ENCODE measurements around the gene CPT1B. TPM values are rescaled to one million over a fixed set of nuclear protein-coding genes. Genes with fewer than 3 reads are reported as not detected.
A peak's percentile ranks its signal among the peaks of the same experiment; 100 is the strongest.

Gene CPT1B
- total and polyA plus RNA-seq, 5 donors from 2014 or later, result 0.25 to 71.8 (median 0.52) TPM; not detected in 1

DNA sequence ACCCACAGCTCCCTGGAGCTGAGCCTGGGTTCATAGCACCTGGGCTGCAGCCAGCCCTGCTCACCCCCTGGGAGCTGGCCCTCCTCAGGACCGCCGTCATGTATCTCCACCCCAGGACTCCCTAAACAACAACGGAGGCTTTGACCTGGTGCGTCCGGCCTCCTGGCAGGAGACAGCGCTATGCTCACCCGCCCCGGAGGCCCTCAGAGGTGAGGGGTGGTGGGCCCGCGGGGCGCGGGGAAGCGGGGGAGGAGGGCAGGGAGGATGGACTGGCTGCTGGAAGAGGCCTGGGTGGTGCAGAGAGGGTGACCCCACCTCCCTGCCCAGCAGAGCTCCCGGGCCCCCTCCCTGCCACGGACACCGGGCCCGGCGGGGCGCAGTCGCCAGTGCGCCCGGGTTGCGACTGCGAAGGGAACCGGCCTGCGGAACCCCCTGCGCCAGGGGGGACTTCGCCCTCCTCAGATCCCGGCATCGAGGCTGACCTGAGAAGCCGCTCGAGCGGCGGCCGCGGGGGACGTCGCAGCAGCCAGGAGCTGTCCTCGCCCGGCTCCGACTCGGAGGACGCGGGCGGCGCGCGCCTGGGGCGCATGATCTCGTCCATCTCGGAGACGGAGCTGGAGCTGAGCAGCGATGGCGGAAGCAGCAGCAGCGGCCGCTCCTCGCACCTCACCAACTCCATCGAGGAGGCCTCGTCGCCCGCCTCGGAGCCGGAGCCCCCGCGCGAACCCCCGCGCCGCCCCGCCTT is 25.5 kb upstream of the CPT1B start:
- Mint-ChIP-seq H3K36me3 (no peaks in the 10 kb centered on the region), H3K9me3 (peaks cover 0 to 5% (median 0%) of the 10 kb centered on the region in 7 donors), H3K4me3 (no peak overlapping the region), H3K27me3 (peaks cover 44% of the 10 kb centered on the region), H3K4me1 (peaks cover 0 to 19% (median 6%) of the 10 kb centered on the region in 4 donors), H3K27ac (no peak overlapping the region)
- no peaks in the 10 kb centered on the region for H3K36me3 ChIP-seq (ENCODE audit: control insufficient read depth, insufficient read depth, low read length)
- DNase-seq, result no peak
- no peak for ATAC-seq (ENCODE audit: low read depth in 2 of 2)
- peaks cover 14% of the 10 kb centered on the region for H3K27me3 ChIP-seq (ENCODE audit: control insufficient read depth, insufficient read depth, low read length)
- H3K27ac ChIP-seq (ENCODE audit: insufficient read depth, low read length, poor library complexity, severe bottlenecking), result no peak overlapping the region
- H3K9me3 ChIP-seq (ENCODE audit: control insufficient read depth in 2 of 2, low read length in 2 of 2), result no peaks in the 10 kb centered on the region
- peaks cover 9% of the 10 kb centered on the region for H3K4me1 ChIP-seq (ENCODE audit: control insufficient read depth, insufficient read depth, low read length, poor library complexity, severe bottlenecking)
- H3K4me3 ChIP-seq (ENCODE audit: low read depth, low read length), result no peak overlapping the region

DNA sequence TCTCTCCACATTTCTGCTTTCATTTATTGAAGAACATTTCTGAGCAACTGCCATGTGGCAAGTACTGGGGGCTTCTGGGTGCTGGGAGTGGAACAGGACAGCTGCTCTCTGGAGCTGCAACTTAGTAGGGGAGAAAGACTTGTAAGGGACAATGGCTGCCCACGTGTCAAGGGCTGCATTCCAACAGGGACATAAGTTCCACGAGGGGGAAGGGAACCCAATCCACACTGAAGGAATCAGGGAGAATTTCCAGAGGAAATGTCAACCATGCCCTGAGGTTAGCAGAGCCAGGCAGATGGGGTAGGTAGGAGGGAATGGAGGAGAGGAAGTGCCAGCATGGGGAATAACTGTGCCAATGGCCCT is 24.1 kb upstream of the CPT1B start:
- ATAC-seq (ENCODE audit: low read depth in 2 of 2), result no peak
- no peaks in the 10 kb centered on the region for H3K9me3 ChIP-seq (ENCODE audit: control insufficient read depth in 2 of 2, low read length in 2 of 2)

DNA sequence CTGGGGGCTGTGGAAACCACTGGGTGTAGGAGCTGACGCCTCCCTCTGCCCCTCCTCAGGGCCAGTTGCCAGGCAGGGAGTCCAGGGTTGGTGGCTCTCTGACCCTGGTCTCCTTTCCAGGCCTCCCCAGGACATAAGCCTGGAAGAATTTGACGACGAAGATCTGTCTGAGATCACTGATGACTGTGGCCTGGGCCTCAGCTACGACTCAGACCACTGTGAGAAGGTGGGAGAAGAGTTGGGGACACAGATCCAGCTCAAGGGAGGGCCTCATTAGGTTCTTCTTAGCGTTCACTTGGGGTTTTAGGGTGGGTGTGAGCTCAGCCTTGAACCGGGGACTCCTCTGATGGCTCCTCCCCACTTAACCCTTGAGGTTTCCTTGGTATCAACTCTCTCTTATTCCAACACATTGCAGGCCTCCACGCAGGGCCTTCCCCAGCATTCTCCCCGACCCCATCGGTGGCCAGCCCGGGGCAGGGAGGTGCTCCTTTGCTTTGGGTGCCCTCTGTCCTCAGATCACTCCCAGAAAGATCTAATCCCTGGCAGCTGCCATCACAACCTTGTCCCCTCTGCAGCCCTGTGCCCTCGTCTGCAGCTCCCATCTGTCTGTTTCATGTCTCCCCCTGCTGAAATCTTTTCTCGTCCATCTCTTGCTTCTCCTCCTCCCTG is 23.6 kb upstream of the CPT1B start:
- Mint-ChIP-seq H3K27me3 (peaks cover 48% of the 10 kb centered on the region), H3K9me3 (peaks cover 0 to 5% (median 1%) of the 10 kb centered on the region in 7 donors), H3K27ac (no peak overlapping the region), H3K4me1 (peaks cover 0 to 19% (median 6%) of the 10 kb centered on the region in 4 donors), H3K36me3 (peaks cover 8% of the 10 kb centered on the region), H3K4me3 (peak overlapping the region; percentile 25 to 86 (median 80))
- DNase-seq, result no peak
- Histone ChIP-seq H3K36me3 (ENCODE audit: control insufficient read depth, insufficient read depth, low read length) (no peaks in the 10 kb centered on the region), H3K4me3 (ENCODE audit: low read depth, low read length) (no peak overlapping the region), H3K27ac (ENCODE audit: insufficient read depth, low read length, poor library complexity, severe bottlenecking) (no peak overlapping the region), H3K9me3 (ENCODE audit: control insufficient read depth in 2 of 2, low read length in 2 of 2) (no peaks in the 10 kb centered on the region), H3K27me3 (ENCODE audit: control insufficient read depth, insufficient read depth, low read length) (peaks cover 14% of the 10 kb centered on the region), H3K4me1 (ENCODE audit: control insufficient read depth, insufficient read depth, low read length, poor library complexity, severe bottlenecking) (peaks cover 9% of the 10 kb centered on the region)
- no peak for ATAC-seq (ENCODE audit: low read depth in 2 of 2)

More for the DNA sequence above, 24.1 kb upstream of the CPT1B start:
- Histone ChIP-seq H3K27me3 (ENCODE audit: control insufficient read depth, insufficient read depth, low read length) (peaks cover 14% of the 10 kb centered on the region), H3K27ac (ENCODE audit: insufficient read depth, low read length, poor library complexity, severe bottlenecking) (no peak overlapping the region), H3K36me3 (ENCODE audit: control insufficient read depth, insufficient read depth, low read length) (no peaks in the 10 kb centered on the region), H3K4me1 (ENCODE audit: control insufficient read depth, insufficient read depth, low read length, poor library complexity, severe bottlenecking) (peaks cover 9% of the 10 kb centered on the region), H3K4me3 (ENCODE audit: low read depth, low read length) (no peak overlapping the region)
- Mint-ChIP-seq H3K27ac (no peak overlapping the region), H3K27me3 (peaks cover 46% of the 10 kb centered on the region), H3K9me3 (peaks cover 0 to 5% (median 0%) of the 10 kb centered on the region in 7 donors), H3K36me3 (peaks cover 3% of the 10 kb centered on the region), H3K4me1 (peaks cover 0 to 19% (median 6%) of the 10 kb centered on the region in 4 donors), H3K4me3 (peak overlapping the region in 3 of 4 donors; percentile 78 to 86 (median 82))
- DNase-seq, result no peak

DNA sequence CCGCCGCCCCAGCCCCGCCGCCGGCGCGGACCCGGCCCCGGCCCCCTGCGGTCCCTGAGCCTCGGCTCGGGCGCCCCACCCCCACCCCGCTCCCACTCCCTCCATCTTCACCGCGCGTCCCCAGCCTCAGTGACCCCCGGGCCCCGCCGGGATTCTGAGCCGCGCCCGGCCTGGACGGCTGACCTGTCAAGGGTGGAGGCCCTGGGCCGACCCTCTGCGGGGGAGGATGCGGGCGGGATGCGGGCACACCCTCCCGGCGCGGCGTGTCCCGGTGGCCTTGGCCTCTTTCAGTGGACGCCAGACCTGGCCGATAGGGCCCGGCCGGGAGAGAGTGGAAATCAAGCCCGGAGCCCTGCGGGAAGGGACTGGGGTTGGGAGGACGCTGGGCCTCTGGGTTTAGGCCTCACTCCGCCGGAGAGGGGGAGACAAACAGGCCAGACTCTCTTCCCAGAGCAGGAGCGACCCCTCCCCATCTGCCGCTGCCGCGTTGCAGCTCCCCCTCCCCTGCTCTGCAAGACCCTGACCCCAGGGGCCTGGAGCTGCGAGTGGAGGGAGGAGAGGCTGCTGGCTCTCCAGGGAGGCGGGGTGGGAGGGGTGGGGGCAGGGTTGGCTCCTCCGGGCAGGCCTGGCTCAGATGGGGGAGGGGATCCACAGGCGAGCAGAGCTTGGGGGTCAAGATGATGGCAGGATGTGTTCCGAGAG is 22.9 kb upstream of the CPT1B start:
- Mint-ChIP-seq H3K9me3 (peaks cover 0 to 5% (median 1%) of the 10 kb centered on the region in 7 donors), H3K36me3 (peaks cover 11% of the 10 kb centered on the region), H3K27ac (no peak overlapping the region), H3K4me1 (peaks cover 0 to 19% (median 6%) of the 10 kb centered on the region in 4 donors), H3K27me3 (peaks cover 55% of the 10 kb centered on the region), H3K4me3 (peak overlapping the region; percentile 25 to 86 (median 80))
- Histone ChIP-seq H3K27ac (ENCODE audit: insufficient read depth, low read length, poor library complexity, severe bottlenecking) (no peak overlapping the region), H3K4me3 (ENCODE audit: low read depth, low read length) (no peak overlapping the region), H3K9me3 (ENCODE audit: control insufficient read depth in 2 of 2, low read length in 2 of 2) (no peaks in the 10 kb centered on the region), H3K36me3 (ENCODE audit: control insufficient read depth, insufficient read depth, low read length) (no peaks in the 10 kb centered on the region), H3K4me1 (ENCODE audit: control insufficient read depth, insufficient read depth, low read length, poor library complexity, severe bottlenecking) (peaks cover 9% of the 10 kb centered on the region), H3K27me3 (ENCODE audit: control insufficient read depth, insufficient read depth, low read length) (peaks cover 14% of the 10 kb centered on the region)
- DNase-seq, result no peak
- ATAC-seq (ENCODE audit: low read depth in 2 of 2), result no peak

DNA sequence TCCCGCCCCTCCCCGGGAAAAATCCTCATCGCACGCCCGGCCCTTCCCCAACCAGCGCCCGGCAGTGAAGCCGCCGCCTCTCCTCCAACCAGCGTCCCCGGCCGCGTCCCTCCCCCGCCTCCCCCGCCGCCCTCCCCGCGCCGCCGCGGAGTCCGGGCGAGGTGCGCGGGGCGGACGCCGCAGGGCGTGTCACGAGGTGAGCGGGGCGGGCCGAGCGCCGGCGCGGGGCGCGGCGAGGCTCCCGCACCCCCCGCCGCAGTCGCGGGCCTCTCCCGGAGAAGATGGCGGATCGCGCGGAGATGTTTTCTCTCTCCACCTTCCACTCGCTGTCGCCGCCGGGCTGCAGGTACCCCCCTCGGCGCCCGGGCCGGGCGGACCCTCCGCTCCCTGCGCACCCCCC is 22.3 kb upstream of the CPT1B start, which contains the start of gene MAPK8IP2:
MAPK8IP2 (plus strand) TSS at position 256 of the 400 bp plus-strand sequence; CDS start at position 282, 26 bp downstream.
- no peak within 1 kb of the TSS for H3K4me3 ChIP-seq (ENCODE audit: low read depth, low read length)
- H3K27me3 ChIP-seq (ENCODE audit: control insufficient read depth, insufficient read depth, low read length), result peaks cover 14% of the 10 kb centered on the region
- H3K4me1 ChIP-seq (ENCODE audit: control insufficient read depth, insufficient read depth, low read length, poor library complexity, severe bottlenecking), result peaks cover 9% of the 10 kb centered on the region
- Mint-ChIP-seq H3K36me3 (peaks cover 11% of the 10 kb centered on the region), H3K27ac (no peak within 1 kb of the TSS), H3K9me3 (peaks cover 0 to 5% (median 1%) of the 10 kb centered on the region in 7 donors), H3K4me3 (peak within 1 kb of the TSS; percentile 56 to 86 (median 80)), H3K27me3 (peaks cover 55% of the 10 kb centered on the region), H3K4me1 (peaks cover 0 to 19% (median 6%) of the 10 kb centered on the region in 4 donors)
- H3K36me3 ChIP-seq (ENCODE audit: control insufficient read depth, insufficient read depth, low read length), result no peaks in the 10 kb centered on the region
- ATAC-seq (ENCODE audit: low read depth in 2 of 2) (peak in 1 of 2 donors; percentile 40), DNase-seq (no peak)
- no peaks in the 10 kb centered on the region for H3K9me3 ChIP-seq (ENCODE audit: control insufficient read depth in 2 of 2, low read length in 2 of 2)
- H3K27ac ChIP-seq (ENCODE audit: insufficient read depth, low read length, poor library complexity, severe bottlenecking), result no peak within 1 kb of the TSS

DNA sequence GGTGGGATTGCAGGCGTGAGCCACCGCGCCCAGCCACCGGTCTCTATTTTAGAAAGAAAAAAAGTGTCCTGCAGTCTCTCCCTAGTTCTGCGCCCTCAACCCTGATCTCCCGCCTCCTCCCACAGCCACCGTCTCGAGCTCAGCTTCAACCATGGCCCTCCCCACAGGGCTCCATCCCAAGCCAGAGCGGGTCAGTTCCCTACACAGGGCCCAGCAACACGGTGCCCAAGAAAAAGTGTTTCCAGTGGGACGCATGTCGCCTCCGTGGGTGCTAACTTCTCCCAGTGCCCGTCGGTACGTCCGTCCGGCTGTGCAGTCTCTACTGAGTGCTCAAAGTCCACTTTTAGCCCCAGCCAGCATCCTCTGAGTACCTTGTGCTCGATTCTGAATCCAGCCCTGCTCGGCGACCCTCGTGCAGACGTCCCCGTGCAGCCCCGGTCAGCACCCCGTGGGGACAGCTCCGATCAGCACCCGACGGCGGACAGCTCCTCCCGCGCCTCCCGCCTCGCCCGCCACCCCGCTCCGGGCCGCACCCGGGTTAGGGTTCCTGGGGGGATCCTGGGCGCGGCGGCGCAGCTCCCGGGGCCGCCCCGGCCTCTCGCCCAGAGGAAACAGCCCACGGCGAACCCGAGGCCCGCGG is 21.7 kb upstream of the CPT1B start:
- H3K9me3 ChIP-seq (ENCODE audit: control insufficient read depth in 2 of 2, low read length in 2 of 2), result no peaks in the 10 kb centered on the region
- Mint-ChIP-seq H3K4me3 (peak overlapping the region; percentile 54 to 69 (median 58)), H3K4me1 (peaks cover 0 to 19% (median 7%) of the 10 kb centered on the region in 4 donors), H3K36me3 (peaks cover 14% of the 10 kb centered on the region), H3K9me3 (peaks cover 0 to 5% (median 1%) of the 10 kb centered on the region in 7 donors), H3K27ac (no peak overlapping the region), H3K27me3 (peaks cover 55% of the 10 kb centered on the region)
- DNase-seq (peak; percentile 23 to 68 (median 35)), ATAC-seq (ENCODE audit: low read depth in 2 of 2) (peak; percentile 22 to 72)
- H3K27ac ChIP-seq (ENCODE audit: insufficient read depth, low read length, poor library complexity, severe bottlenecking), result no peak overlapping the region
- no peak overlapping the region for H3K4me3 ChIP-seq (ENCODE audit: low read depth, low read length)
- H3K4me1 ChIP-seq (ENCODE audit: control insufficient read depth, insufficient read depth, low read length, poor library complexity, severe bottlenecking), result peaks cover 9% of the 10 kb centered on the region
- H3K27me3 ChIP-seq (ENCODE audit: control insufficient read depth, insufficient read depth, low read length), result peaks cover 14% of the 10 kb centered on the region
- H3K36me3 ChIP-seq (ENCODE audit: control insufficient read depth, insufficient read depth, low read length), result no peaks in the 10 kb centered on the region

DNA sequence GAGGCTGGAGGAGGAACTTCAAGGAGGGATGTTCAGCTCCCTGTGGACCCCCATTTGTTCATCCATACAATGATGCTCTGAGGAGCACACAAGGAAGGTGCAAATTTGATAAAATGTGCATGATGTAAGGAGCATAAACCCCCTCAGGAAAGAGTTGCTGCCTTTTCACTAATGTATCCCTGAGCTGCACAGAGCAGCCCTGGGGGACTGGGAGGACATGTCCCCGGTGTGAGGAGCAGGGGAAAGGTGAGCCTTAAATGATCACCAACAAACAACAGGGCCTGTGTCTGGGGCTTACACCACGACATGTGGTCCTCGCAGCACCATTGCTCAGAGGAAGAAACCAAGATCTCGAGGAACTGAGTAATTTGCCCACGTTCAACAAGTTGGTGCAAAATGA is 18.9 kb upstream of the CPT1B start:
- Histone ChIP-seq H3K4me1 (ENCODE audit: control insufficient read depth, insufficient read depth, low read length, poor library complexity, severe bottlenecking) (peaks cover 9% of the 10 kb centered on the region), H3K36me3 (ENCODE audit: control insufficient read depth, insufficient read depth, low read length) (no peaks in the 10 kb centered on the region), H3K9me3 (ENCODE audit: control insufficient read depth in 2 of 2, low read length in 2 of 2) (no peaks in the 10 kb centered on the region), H3K27me3 (ENCODE audit: control insufficient read depth, insufficient read depth, low read length) (peaks cover 7% of the 10 kb centered on the region), H3K4me3 (ENCODE audit: low read depth, low read length) (no peak overlapping the region), H3K27ac (ENCODE audit: insufficient read depth, low read length, poor library complexity, severe bottlenecking) (no peak overlapping the region)
- Mint-ChIP-seq H3K4me3 (no peak overlapping the region), H3K9me3 (peaks cover 0 to 5% (median 0%) of the 10 kb centered on the region in 7 donors), H3K27ac (no peak overlapping the region), H3K27me3 (peaks cover 40% of the 10 kb centered on the region), H3K4me1 (peaks cover 0 to 11% (median 5%) of the 10 kb centered on the region in 4 donors), H3K36me3 (peaks cover 18% of the 10 kb centered on the region)
- ATAC-seq (ENCODE audit: low read depth in 2 of 2) (no peak), DNase-seq (no peak)
